Posterior cingulate gyrus (tissue), 11 donors: ENCODE results near the gene PML.
"Not testable (repeated sequence)": the region's sequence is repeated elsewhere in the genome, so short reads cannot be mapped to it uniquely, and the experiment has no call there.

ENCODE experiments used
- DNase-seq, 10 donors: peaks; one replicate each; pipeline versions ENCODE4 v3.0.0 to v3.0.0-alpha.2; 2020 to 2021; ENCODE audit warnings: mixed read lengths in 3 of 10
- intact Hi-C: fragments of 100-400 bp; cut with DNase I; formaldehyde crosslinking; loops from one replicate; pipeline ENCODE4 v1.15.1; 2023

PML gene

DNA sequence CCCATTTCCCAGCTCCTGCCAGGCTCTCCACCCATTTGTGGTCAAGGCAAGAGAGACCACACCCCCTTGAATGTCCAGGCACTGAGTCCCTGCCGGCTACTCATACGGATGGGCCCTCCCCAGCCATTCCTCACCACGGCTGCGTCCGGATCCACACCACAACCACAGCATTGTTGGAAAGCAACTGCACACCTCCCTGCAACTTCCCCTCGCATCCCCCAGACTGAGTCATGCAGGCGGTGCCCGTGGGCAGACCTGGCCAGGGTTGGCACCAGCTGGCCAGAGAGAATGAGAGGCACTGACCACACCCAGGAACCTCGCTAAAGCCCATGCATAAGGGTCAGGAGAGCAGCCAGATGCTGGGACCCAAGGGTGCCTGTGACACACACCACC, 37.8 kb upstream of the PML start:
- intact Hi-C loops: no loop called here
- peak in 2 of 10 donors; percentile 43 to 63 for DNase-seq

- intact Hi-C loops: no loop called here
- peak in 2 of 10 donors; percentile 25 to 67 for DNase-seq
These were observed 37.2 kb upstream of the PML start for GRCh38 chr15:73957276-73957675.

- intact Hi-C loops: no loop called here
- peak in 1 of 10 donors; percentile 1 for DNase-seq
These were observed 36.7 kb upstream of the PML start for GRCh38 chr15:73957785-73958184.

DNA sequence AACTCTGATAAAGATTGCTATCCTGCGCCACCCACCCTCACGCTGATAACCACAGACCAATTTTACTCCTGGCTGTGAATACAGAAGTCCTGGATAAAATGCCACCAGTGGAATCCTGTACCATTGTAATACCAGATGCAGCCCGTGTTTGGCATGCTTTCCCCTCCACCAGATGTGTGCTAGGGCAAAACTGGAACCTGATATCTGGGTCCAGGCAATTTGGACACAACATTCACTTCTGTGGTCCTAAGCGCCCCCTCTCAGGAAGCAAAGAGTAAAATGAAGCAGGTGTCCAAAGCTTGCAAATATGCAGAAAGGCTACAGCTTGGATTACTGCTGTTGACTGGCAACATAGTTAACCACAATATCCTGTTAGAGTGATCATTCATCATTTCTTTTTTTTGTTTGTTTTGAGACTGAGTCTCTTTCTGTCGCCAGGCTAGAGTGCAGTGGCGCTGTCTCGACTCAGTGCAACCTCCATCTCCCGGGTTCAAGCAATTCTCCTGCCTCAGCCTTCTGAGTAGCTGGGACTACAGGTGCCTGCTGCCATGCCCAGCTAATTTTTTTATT, 35.4 kb upstream of the PML start:
- intact Hi-C loops: no loop called here
- peak in 2 of 10 donors; percentile 5 to 9 for DNase-seq

GRCh38 chr15:73959801-73960200, 34.7 kb upstream of the PML start:
- intact Hi-C loops: no loop called here
- no peak for DNase-seq

DNA sequence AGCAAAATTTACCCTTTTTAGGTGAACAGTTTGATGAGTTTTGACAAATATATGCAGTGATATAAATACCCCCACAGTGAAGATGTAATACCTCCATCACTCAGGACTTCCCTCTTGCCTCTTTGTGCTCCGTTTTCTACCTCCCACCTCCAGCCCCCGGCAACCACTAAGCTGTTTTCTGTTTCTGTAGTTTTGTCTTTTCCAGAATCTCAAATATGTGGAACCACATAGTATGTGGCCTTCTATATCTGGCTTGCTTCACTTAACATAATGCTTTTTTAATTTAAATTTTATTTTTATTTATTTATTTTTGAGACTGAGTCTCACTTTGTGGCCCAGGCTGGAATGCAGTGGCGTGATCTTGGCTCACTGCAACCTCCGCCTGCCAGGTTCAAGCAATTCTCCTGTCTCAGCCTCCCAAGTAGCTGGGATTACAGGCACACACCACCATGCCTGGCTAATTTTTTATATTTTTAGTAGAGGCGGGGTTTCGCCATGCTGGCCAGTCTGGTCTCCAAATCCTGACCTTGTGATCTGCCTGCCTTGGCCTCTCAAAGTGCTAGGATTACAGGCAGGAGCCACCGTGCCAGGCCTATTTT, 33.9 kb upstream of the PML start:
- intact Hi-C loops: not testable (repeated sequence)

DNA sequence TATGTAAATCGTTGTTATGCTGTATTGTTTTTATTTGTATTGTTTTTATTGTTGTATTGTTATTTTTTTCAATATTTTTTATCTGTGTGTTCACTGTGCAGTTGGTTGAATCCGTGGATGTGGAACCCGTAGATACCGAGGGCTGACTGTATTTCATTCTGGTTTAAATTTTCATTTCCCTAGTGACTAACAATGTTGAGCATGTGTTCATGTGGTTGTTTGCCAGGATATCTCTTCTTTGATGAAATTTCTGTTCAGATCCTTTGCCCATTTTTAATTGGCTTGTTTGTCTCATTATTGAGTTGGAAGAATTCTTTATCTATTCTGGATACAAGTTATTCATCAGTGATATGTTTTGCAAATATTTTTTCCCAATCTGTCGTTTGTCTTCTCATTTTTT, 32.1 kb upstream of the PML start:
- intact Hi-C loops: no loop called here
- no peak for DNase-seq

More for the DNA sequence above, 33.9 kb upstream of the PML start:
- DNase-seq: peak in 2 of 10 donors; percentile 60 to 66

- DNase-seq: peak in 9 of 10 donors; percentile 46 to 92 (median 71)
- intact Hi-C loops: loop anchor here (1.0 kb wide), 1 partner anchor 13 kb away; no protein-coding TSS in a partner anchor
These were observed 29.8 kb upstream of the PML start for GRCh38 chr15:73964736-73965093.

GRCh38 chr15:73965094-73965757, 29.3 kb upstream of the PML start:
- intact Hi-C loops: no loop called here
- DNase-seq: peak in 2 of 10 donors; percentile 46 to 65

GRCh38 chr15:73965758-73966113, 28.8 kb upstream of the PML start:
- no peak for DNase-seq
- intact Hi-C loops: no loop called here

GRCh38 chr15:73968461-73968860, 26.1 kb upstream of the PML start:
- intact Hi-C loops: no loop called here
- DNase-seq: no peak

DNA sequence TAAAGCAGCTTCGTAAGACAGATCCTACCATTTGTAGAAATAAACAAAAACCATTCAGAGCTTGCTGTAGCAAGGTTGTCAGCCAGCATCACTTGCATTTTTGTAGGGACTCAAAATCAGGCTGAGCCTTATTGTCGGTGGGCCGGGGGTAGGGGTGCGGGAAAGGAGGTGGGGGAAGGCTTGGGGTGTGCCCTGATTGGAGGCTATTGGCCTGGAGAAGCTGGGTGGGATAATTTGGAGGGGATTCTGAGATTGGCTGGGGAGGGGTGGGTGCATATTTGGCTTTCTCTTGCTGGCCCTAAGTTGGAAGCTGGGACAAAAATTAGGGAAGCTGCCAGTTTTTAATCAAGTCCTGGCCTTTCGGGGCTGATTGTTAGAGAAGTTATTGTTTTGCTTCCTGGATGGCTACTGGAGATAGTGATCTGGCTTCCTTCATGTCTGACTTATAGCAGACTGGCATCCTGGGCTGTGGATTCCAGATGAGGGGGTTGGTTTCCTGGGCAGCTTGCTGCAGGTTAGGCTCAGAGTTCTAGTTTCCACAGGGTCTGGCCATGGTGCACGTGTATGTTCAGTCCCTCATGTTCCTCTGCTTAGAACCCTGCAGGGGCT, 25.3 kb upstream of the PML start:
- DNase-seq: peak in 2 of 10 donors; percentile 16 to 32
- intact Hi-C loops: no loop called here

GRCh38 chr15:73972984-73973682, 21.4 kb upstream of the PML start:
- DNase-seq: peak; percentile 63 to 96 (median 78)
- intact Hi-C loops: loop anchor here (1.0 to 10.0 kb wide), 3 partner anchors 62 to 349 kb away; no protein-coding TSS in a partner anchor

- intact Hi-C loops: loop anchor here (1.0 to 10.0 kb wide), 3 partner anchors 61 to 349 kb away; no protein-coding TSS in a partner anchor
- peak in 3 of 10 donors; percentile 35 to 61 (median 52) for DNase-seq
These were observed 20.8 kb upstream of the PML start for GRCh38 chr15:73973683-73974200.

DNA sequence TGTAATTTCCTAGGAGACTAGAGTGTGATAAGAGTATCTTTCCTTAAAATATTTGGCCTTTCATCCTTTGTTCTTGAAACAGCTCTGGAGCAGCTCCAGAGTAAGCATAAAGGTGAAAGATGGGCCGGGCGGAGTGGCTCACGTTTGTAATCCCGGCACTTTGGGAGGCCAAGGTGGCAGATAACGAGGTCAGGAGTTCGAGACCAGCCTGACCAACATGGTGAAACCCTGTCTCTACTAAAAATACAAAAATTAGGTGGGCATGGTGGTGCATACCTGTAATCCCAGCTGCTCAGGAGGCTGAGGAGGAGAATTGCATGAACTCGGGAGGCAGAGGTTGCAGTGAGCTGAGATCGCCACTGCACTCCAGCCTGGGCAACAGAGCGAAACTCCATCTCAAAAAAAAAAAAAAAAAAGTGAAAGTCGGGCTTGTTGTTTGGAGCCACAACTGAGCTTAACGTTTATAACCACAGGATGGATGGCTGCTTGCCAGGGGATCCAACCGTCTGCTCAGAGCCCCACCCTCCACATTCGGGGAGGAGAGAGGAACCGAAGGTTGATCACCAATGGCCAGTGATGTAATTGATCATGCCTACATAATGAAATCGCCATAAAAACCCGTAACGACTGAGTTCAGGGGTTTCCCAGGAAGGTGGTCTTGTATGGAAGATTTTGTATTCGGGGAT, 18.9 kb upstream of the PML start:
- intact Hi-C loops: loop anchor here (10.0 kb wide), 2 partner anchors 59 to 149 kb away; no protein-coding TSS in a partner anchor

DNA sequence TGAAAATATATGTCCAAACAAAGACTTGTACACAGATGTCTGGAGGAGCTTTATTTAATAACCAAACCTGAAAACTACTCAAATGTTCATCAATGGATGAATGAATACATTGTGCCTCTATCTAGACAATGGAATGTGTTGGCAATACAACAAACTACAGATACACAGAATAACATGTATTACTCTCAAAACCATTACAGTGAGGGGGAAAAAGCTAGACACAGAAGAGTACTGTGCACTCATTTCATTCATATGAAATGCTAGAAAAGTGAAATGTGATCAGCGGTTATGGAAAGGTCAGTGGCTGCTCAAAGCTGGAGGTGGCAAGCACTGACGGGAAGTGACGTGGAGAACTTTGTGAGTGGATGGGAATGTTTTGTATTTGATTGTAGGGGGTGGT, 15.6 kb upstream of the PML start:
- no peak for DNase-seq
- intact Hi-C loops: loop anchor here (10.0 kb wide), 2 partner anchors 56 to 146 kb away; no protein-coding TSS in a partner anchor

More for the DNA sequence above, 18.9 kb upstream of the PML start:
- not testable (repeated sequence) for DNase-seq

GRCh38 chr15:73979636-73980035, 14.9 kb upstream of the PML start:
- intact Hi-C loops: loop anchor here (10.0 kb wide), 2 partner anchors 55 to 145 kb away; no protein-coding TSS in a partner anchor
- DNase-seq: no peak

GRCh38 chr15:73981761-73982221, 12.7 kb upstream of the PML start:
- no peak for DNase-seq
- intact Hi-C loops: no loop called here

- intact Hi-C loops: no loop called here
These were observed 12.1 kb upstream of the PML start for GRCh38 chr15:73982222-73982962.

More at GRCh38 chr15:73982222-73982962, 12.1 kb upstream of the PML start:
- DNase-seq: peak in 7 of 10 donors; percentile 39 to 91 (median 57)
